LHCN-M2 (cell line): ENCODE measurements around the gene SUV39H1. TPM values are rescaled to one million over a fixed set of nuclear protein-coding genes. Genes with fewer than 3 reads are reported as not detected.

ENCODE experiments used
- total RNA-seq: library from RNA; depleted of rRNA; stranded (reverse); fragments of >200 nt; gene quantifications from 2 replicates; pipeline ENCODE4 v1.2.3, GENCODE V29; 2014; rRNA removed

Gene SUV39H1
- total RNA-seq, 1 experiment from 2014 or later = 14.8 TPM

Other genes with a start within 250 kb of the SUV39H1 start
- 2.9 and 4.4 TPM in 2 replicates for gene SLC38A5, start 226.5 kb upstream of the SUV39H1 start, total RNA-seq
- 136 and 152 TPM in 2 replicates for gene FTSJ1, start 220.5 kb upstream of the SUV39H1 start, total RNA-seq
- 100 and 122 TPM in 2 replicates for gene PORCN, start 187.7 kb upstream of the SUV39H1 start, total RNA-seq
- 37.7 and 41.8 TPM in 2 replicates for gene EBP, start 174.9 kb upstream of the SUV39H1 start, total RNA-seq
- gene TBC1D25, start 157.0 kb upstream of the SUV39H1 start, total RNA-seq = 9.2 and 9.7 TPM in 2 replicates
- gene RBM3, start 122.2 kb upstream of the SUV39H1 start, total RNA-seq = 162 and 170 TPM in 2 replicates
- 131 and 133 TPM in 2 replicates for gene WDR13, start 99.2 kb upstream of the SUV39H1 start, total RNA-seq
- not detected in 2 replicates for gene WAS, start 12.9 kb upstream of the SUV39H1 start, total RNA-seq
- not detected in 2 replicates for gene GLOD5, start 65.0 kb downstream of the SUV39H1 start, total RNA-seq
- gene GATA1, start 89.9 kb downstream of the SUV39H1 start, total RNA-seq = not detected in 2 replicates
- 49.1 and 71.2 TPM in 2 replicates for gene HDAC6, start 105.3 kb downstream of the SUV39H1 start, total RNA-seq
- not detected in 2 replicates for gene ERAS, start 129.8 kb downstream of the SUV39H1 start, total RNA-seq
- gene PCSK1N, start 138.9 kb downstream of the SUV39H1 start, total RNA-seq = 1.8 and 3.2 TPM in 2 replicates
- gene TIMM17B, start 201.0 kb downstream of the SUV39H1 start, total RNA-seq = 36.6 and 41.2 TPM in 2 replicates
- 43.9 and 53.2 TPM in 2 replicates for gene PQBP1, start 201.2 kb downstream of the SUV39H1 start, total RNA-seq
- 25.4 and 30.4 TPM in 2 replicates for gene SLC35A2, start 214.9 kb downstream of the SUV39H1 start, total RNA-seq
- 8.8 and 10.7 TPM in 2 replicates for gene PIM2, start 222.3 kb downstream of the SUV39H1 start, total RNA-seq